GM12878 (cell line): ENCODE data around the gene PLEKHG4B.

ENCODE experiments used
- FOXM1 ChIP-seq: IDR thresholded peaks from 2 replicates; pipeline ENCODE4 v1.6.1; 2012; ENCODE audit warnings: low read depth, mild to moderate bottlenecking, inconsistent platforms, low read length, moderate library complexity
- JUND ChIP-seq: IDR thresholded peaks from 2 replicates; pipeline ENCODE4 v1.6.1; 2012; ENCODE audit warnings: low read depth, mild to moderate bottlenecking, low read length, improper control_type of control experiment, moderate library complexity
- POLR2A ChIP-seq: IDR thresholded peaks from 2 replicates; pipeline ENCODE4 v1.6.1; 2011; ENCODE audit warnings: low read depth, mild to moderate bottlenecking, low read length
- SIN3A ChIP-seq: IDR thresholded peaks from 2 replicates; pipeline ENCODE4 v1.6.1; 2012; ENCODE audit warnings: low read depth, low read length, improper control_type of control experiment
- SP1 ChIP-seq: IDR thresholded peaks from one replicate; pipeline ENCODE4 v1.6.1; 2011; ENCODE audit warnings: low read depth, low read length
- SPI1 ChIP-seq: IDR thresholded peaks from 2 replicates; pipeline ENCODE4 v1.6.1; 2011; ENCODE audit warnings: low read depth, mild to moderate bottlenecking, low read length, moderate library complexity, borderline replicate concordance; ENCODE audit not compliant: insufficient read depth
- TARDBP ChIP-seq: IDR thresholded peaks from 2 replicates; pipeline ENCODE4 v1.6.1; 2016; ENCODE audit warnings: borderline replicate concordance
- TBL1XR1 ChIP-seq: IDR thresholded peaks from 2 replicates; pipeline ENCODE4 v1.6.1; 2012; ENCODE audit warnings: low read depth, low read length, improper control_type of control experiment
- TF ChIP-seq, protein P1 (sequence below), 3 experiments: IDR thresholded peaks in 2 of 3; conservative IDR thresholded peaks in 1 of 3; 2 replicates each; pipeline ENCODE4 v1.5.1; 2011; ENCODE audit warnings: low read depth in 3 of 3, low read length in 3 of 3, mild to moderate bottlenecking in 3 of 3, control low read depth in 2 of 3, moderate library complexity in 2 of 3, inconsistent platforms in 1 of 3, mixed read lengths in 1 of 3; ENCODE audit not compliant: control insufficient read depth in 2 of 3, insufficient read depth in 1 of 3; ENCODE audit errors: extremely low read depth in 1 of 3
- TF ChIP-seq, protein P2 (sequence below): fragments of 450-650 bp; IDR thresholded peaks from 2 replicates; pipeline ENCODE4 v1.6.1; 2018; ENCODE audit warnings: mild to moderate bottlenecking, low read depth, moderate library complexity; ENCODE audit not compliant: partially characterized antibody

- no peak for TF ChIP-seq TARDBP
- TF ChIP-seq SPI1 = no peak
- TF ChIP-seq, protein P1, sequence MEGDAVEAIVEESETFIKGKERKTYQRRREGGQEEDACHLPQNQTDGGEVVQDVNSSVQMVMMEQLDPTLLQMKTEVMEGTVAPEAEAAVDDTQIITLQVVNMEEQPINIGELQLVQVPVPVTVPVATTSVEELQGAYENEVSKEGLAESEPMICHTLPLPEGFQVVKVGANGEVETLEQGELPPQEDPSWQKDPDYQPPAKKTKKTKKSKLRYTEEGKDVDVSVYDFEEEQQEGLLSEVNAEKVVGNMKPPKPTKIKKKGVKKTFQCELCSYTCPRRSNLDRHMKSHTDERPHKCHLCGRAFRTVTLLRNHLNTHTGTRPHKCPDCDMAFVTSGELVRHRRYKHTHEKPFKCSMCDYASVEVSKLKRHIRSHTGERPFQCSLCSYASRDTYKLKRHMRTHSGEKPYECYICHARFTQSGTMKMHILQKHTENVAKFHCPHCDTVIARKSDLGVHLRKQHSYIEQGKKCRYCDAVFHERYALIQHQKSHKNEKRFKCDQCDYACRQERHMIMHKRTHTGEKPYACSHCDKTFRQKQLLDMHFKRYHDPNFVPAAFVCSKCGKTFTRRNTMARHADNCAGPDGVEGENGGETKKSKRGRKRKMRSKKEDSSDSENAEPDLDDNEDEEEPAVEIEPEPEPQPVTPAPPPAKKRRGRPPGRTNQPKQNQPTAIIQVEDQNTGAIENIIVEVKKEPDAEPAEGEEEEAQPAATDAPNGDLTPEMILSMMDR (IDR thresholded peaks at IDR 0.05 in 2 of 3, conservative IDR thresholded peaks at IDR 0.05 in 1 of 3; ENCODE audit: control insufficient read depth in 2 of 3, extremely low read depth in 1 of 3, insufficient read depth in 1 of 3, low read depth in 3 of 3, low read length in 3 of 3) = no peak
- no peak for TF ChIP-seq POLR2A
- TF ChIP-seq SIN3A = no peak
- no peak for TF ChIP-seq FOXM1
- TF ChIP-seq JUND = no peak
- TF ChIP-seq SP1 = no peak
- TF ChIP-seq, protein P2, sequence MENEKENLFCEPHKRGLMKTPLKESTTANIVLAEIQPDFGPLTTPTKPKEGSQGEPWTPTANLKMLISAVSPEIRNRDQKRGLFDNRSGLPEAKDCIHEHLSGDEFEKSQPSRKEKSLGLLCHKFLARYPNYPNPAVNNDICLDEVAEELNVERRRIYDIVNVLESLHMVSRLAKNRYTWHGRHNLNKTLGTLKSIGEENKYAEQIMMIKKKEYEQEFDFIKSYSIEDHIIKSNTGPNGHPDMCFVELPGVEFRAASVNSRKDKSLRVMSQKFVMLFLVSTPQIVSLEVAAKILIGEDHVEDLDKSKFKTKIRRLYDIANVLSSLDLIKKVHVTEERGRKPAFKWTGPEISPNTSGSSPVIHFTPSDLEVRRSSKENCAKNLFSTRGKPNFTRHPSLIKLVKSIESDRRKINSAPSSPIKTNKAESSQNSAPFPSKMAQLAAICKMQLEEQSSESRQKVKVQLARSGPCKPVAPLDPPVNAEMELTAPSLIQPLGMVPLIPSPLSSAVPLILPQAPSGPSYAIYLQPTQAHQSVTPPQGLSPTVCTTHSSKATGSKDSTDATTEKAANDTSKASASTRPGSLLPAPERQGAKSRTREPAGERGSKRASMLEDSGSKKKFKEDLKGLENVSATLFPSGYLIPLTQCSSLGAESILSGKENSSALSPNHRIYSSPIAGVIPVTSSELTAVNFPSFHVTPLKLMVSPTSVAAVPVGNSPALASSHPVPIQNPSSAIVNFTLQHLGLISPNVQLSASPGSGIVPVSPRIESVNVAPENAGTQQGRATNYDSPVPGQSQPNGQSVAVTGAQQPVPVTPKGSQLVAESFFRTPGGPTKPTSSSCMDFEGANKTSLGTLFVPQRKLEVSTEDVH = no peak
- TF ChIP-seq TBL1XR1 = no peak
These were observed 643 bp downstream of the PLEKHG4B start for GRCh38 chr5:92401-93220.
